Urothelium cell line (cell line): ENCODE results near the gene BEX2.

Source experiments
- DNase-seq: peaks from one replicate; pipeline ENCODE4 v3.0.0; 2011; ENCODE audit warnings: low spot score, mixed read lengths
- FAIRE-seq: peaks from 2 replicates; lab custom pipeline; 2011; peaks lifted over from hg19 to GRCh38; lab: Jason Lieb, UNC

Gene BEX2

GRCh38 chrX:103275947-103276567 lies 34.7 kb downstream of the BEX2 start:
- no peak for DNase-seq
- no peak for FAIRE-seq

GRCh38 chrX:103274284-103274683 lies 36.5 kb downstream of the BEX2 start:
- DNase-seq: no peak
- FAIRE-seq: no peak
